GM12875 (cell line): ENCODE measurements around the gene ENGASE.

Experiments used
- H3K4me3 ChIP-seq: one replicate; pipeline ENCODE4 v1.5.1; 2011; ENCODE audit warnings: low read depth, low read length, control low read depth
- CTCF ChIP-seq: IDR thresholded peaks from 2 replicates; pipeline ENCODE4 v1.5.1; 2011; ENCODE audit warnings: low read depth, mild to moderate bottlenecking, control low read depth, inconsistent platforms, low read length, moderate library complexity, borderline replicate concordance; ENCODE audit not compliant: insufficient read depth

ENGASE gene

GRCh38 chr17:79045001-79045729 lies 29.5 kb upstream of the ENGASE start:
- TF ChIP-seq CTCF: no peak

GRCh38 chr17:79045842-79046196 lies 28.8 kb upstream of the ENGASE start:
- TF ChIP-seq CTCF: peak; percentile 98
- H3K4me3 ChIP-seq: no peak overlapping the region

More at GRCh38 chr17:79045001-79045729, 29.5 kb upstream of the ENGASE start:
- H3K4me3 ChIP-seq: no peak overlapping the region

GRCh38 chr17:79046197-79046915 lies 28.3 kb upstream of the ENGASE start:
- no peak overlapping the region for H3K4me3 ChIP-seq
- no peak for TF ChIP-seq CTCF

GRCh38 chr17:79046916-79047280 lies 27.7 kb upstream of the ENGASE start:
- no peak for TF ChIP-seq CTCF
- no peak overlapping the region for H3K4me3 ChIP-seq

GRCh38 chr17:79047291-79047920 lies 27.2 kb upstream of the ENGASE start:
- no peak for TF ChIP-seq CTCF
- H3K4me3 ChIP-seq: no peak overlapping the region

- no peak for TF ChIP-seq CTCF
- no peak overlapping the region for H3K4me3 ChIP-seq
These were observed 26.4 kb upstream of the ENGASE start for GRCh38 chr17:79047923-79048825.
